NCI-H2227 treated with DMSO at 0.1 percent for 48 hours (cell line): ENCODE data around the gene SDS.

Experiments
- DNase-seq: peaks from one replicate; lab custom pipeline; 2025; lab: John Stamatoyannopoulos, UW

SDS gene

GRCh38 chr12:113424915-113425823, 21.5 kb upstream of the SDS start:
- DNase-seq, result peak; percentile 14

GRCh38 chr12:113424456-113424855, 20.8 kb upstream of the SDS start:
- no peak for DNase-seq

GRCh38 chr12:113422886-113423669, 19.4 kb upstream of the SDS start:
- no peak for DNase-seq

- DNase-seq, result peak; percentile 48
These were observed 18.6 kb upstream of the SDS start, which contains the start of gene SDSL for GRCh38 chr12:113422030-113422885. TSS of gene SDSL (plus strand) at chr12:113422380. CDS start at chr12:113427983, 5,603 bp downstream.

- DNase-seq, result no peak
These were observed 17.4 kb upstream of the SDS start for GRCh38 chr12:113420996-113421595.

- no peak for DNase-seq
These were observed 14.7 kb upstream of the SDS start for GRCh38 chr12:113418213-113418879.

- DNase-seq, result no peak
These were observed 12.5 kb upstream of the SDS start for GRCh38 chr12:113416091-113416754.

GRCh38 chr12:113414519-113415038, 10.9 kb upstream of the SDS start:
- DNase-seq, result no peak

GRCh38 chr12:113413488-113413939, 9.8 kb upstream of the SDS start:
- no peak for DNase-seq

GRCh38 chr12:113409462-113410124, 5.9 kb upstream of the SDS start:
- no peak for DNase-seq

- DNase-seq, result no peak
These were observed 5.1 kb upstream of the SDS start for GRCh38 chr12:113408756-113409298.

- no peak for DNase-seq
These were observed 4.4 kb upstream of the SDS start for GRCh38 chr12:113407931-113408600.

- no peak for DNase-seq
These were observed 2.0 kb upstream of the SDS start for GRCh38 chr12:113405694-113406093.

GRCh38 chr12:113402586-113403260, 964 bp downstream of the SDS start:
- no peak for DNase-seq

- no peak for DNase-seq
These were observed 2.4 kb downstream of the SDS start for GRCh38 chr12:113401066-113402000.

- no peak for DNase-seq
These were observed 3.3 kb downstream of the SDS start for GRCh38 chr12:113400362-113400761.

GRCh38 chr12:113399490-113399889, 4.2 kb downstream of the SDS start:
- no peak for DNase-seq
